ENCODE data around the gene LRMDA. TPM values are rescaled to one million over a fixed set of nuclear protein-coding genes. Genes with fewer than 3 reads are reported as not detected.

LRMDA gene
- total RNA-seq, 1 donor from 2014 or later: not detected

DNA sequence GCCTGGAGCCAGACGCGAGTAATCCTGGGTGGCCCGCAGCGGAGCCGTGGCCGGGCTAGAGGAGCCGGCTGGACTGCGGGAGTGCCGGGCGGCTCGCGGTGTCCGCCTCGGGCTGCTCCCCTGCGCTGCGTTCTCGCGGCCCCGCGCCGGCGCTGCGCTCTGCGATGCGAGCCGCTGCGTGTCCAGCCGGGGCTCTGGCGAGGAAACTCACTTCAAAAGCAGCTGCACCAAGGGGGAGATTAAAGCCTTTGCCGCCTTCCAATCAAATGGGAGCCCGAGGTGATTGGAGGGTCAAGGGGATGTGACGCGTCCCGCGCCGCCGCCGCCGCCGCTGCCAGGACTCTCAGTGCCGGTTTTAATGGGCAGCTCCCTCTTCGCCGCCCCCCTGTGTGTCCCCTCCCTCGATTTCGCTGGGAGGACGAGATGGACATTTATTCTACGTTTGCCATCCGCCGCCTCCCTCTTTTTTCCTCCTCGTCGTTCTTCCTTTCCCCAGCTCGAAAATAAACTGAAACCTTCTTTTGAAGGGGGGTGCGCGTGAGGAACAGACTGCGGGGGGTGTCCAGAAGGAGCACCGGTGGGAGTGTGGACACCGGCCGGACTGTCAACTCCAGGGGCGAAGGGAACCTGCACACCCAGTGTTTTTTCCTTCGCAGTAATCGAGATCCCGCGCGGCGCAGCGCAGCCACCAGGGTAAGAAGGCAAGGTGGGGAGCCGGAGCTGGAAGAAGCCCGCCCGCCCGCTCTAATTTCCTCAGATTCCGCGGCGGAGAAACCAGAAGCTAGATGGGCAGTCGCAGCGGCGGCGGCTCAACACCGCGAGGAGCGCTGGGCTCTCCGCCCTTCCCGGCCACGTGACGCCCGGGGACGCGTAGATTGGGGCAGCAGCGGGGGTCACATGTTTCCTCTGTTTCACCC, 29.6 kb upstream of the LRMDA start, which contains the start of gene ZNF503:
TSS of gene ZNF503 (minus strand) at position 196 of the 917 bp plus-strand sequence. CDS start 345 bp downstream, outside the sequence.
- DNase-seq (ENCODE audit: low read depth): peak; percentile 99

- DNase-seq (ENCODE audit: low read depth): no peak
These were observed 28.8 kb upstream of the LRMDA start for GRCh38 chr10:75402486-75403143.

- DNase-seq (ENCODE audit: low read depth): peak; percentile 28
These were observed 28.1 kb upstream of the LRMDA start for GRCh38 chr10:75403144-75403938.

DNA sequence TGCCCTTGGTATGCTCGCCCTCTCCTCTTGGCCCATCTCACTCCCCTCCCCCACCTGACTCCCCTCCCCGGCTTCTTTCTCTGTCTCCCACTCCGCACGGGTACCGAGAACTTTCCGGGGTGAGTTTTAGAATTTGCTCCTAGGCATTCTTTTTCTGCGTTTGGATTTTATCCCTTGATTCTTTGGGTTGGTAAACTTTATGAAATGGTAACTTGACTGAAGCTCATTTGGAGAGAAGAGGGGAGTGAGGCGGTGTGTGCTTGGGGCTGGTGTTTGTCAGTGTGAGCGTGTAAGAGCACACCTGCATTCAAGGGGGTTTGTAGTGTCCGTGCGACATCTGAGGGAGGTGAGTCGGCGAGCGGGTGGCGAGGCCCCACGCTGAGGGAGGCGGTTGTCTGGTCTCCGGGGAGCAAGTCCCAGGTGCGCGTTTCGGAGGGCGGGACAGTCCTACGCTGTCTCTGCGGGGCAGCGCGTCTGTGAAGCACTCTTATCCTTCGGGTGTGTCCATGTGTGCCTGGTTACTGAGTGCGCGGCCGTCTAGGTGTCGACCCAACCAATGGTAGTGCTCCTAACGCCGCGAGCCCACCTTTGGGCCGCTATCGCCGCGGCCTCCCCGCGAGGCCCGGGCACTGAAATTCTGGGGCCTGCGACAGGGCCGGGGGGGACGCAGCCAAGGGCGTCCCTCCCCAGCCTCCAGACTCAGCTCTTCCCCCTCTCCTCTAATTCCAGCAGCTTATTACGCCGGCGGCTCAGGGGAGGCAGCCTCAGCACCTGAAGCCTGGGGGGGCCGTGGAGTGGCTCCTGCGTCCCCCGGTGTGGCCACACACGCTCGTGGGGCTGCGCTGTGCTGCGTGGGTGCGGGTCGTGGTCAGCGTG, 27.2 kb upstream of the LRMDA start:
- no peak for DNase-seq (ENCODE audit: low read depth)

- no peak for DNase-seq (ENCODE audit: low read depth)
These were observed 26.4 kb upstream of the LRMDA start for GRCh38 chr10:75404815-75405597.

DNA sequence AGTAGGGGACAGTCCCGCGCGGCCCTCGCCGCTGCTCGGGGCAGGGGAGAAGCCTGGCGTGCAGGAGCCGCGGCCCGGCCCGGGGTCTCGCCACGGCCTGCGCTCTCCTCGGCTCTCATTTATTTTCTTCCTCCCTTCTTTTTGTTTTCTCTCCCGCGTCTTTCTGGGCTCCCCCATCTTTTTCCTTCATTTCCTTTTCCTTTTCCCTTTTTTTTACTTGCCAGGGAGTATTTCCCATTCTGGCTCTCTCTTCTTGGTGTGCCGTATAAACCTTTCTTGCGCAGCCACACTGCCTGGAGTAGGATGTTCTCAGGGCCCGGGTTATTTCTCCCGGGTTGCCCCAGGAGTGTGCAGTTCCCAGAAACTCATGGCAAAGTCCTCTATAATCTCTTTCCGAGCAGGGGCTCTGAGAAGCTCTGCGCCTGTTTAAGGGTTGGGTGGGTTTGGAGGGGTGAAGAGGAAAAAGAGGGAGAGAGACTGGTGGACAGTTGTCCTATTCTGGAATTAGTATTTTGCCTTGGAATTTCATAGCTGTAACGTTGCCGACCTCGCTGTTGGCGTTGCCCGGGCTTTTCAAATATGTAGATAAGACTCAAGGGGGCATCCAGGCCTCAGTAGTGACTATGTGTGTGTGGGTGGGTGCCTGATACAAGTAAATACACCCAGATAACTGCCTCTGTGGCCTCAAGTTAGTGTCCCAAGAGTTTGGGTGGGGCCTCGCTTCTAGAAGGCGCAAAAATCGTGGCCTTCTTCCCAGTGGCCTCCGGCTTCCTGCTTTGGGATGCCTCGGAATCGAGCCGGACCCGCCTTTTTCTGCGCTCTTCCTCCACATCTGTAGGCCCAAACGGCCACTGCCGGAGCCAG, 25.6 kb upstream of the LRMDA start:
- DNase-seq (ENCODE audit: low read depth): no peak

- no peak for DNase-seq (ENCODE audit: low read depth)
These were observed 24.8 kb upstream of the LRMDA start for GRCh38 chr10:75406462-75407223.

DNA sequence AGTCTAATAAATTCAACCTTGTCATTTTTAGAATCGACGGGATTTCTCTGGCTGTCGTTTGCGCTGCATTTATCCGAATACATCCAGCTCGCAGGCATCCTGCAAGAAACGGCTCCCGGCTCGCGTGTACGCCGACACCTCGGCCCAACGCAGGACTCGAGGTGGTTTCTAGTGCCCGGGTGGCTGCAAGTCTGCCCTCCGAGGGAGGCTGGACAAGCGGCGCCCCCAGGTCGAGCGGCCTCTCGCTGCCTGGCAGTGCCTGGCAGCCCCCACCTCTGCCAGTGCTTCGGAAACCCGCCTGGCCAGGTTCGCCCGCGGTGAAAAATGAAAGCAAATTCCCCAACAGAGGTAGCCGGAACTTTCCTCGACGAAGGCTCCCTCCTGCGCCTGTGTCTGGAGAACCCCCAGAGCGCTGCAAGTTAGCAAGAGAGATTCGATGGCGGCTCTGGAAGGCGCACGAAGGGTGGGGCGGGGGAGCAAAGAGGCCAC, 24.2 kb upstream of the LRMDA start:
- no peak for DNase-seq (ENCODE audit: low read depth)

DNA sequence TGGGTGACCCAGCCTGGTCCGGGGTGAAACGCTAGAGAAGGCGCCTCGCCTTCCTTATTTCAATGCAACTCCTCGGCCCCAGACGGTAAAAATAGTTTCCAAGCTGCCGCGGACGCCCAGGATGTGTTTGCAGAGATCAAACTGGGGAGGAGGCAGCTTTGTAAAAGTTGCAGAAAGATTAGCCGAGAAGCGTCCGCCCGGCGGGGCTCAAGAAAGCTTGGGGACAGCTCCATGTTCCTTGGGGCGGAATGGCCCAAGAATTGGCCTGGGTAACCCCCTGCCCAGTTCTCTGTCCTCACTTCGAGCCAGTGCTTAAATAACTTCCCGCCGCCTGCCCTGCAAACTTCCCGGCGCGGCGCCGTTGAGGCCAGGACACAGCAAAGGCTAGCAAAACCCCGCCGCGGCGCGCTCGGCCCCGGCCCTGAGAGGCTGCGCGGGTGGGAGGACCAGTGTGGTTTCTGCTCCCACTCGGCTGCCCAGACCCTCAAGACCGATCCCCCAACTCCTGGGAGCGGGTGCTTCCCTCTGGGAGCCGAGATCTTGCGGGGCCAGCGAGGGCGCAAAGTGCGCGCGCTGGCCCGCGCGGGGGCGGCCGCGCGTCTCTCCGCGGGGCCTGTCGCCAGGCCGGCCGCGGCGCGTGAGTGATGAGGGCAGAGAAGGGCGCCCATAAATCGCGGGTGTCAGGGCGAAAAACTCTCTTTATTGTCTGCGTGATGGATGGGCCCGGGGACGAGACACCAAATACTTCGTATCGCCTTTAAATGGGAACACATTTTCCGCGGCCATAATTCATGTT, 23.5 kb upstream of the LRMDA start:
- no peak for DNase-seq (ENCODE audit: low read depth)

GRCh38 chr10:75408509-75408875, 22.9 kb upstream of the LRMDA start:
- DNase-seq (ENCODE audit: low read depth): no peak

- peak; percentile 57 for DNase-seq (ENCODE audit: low read depth)
These were observed 22.2 kb upstream of the LRMDA start for GRCh38 chr10:75408911-75409885.

- DNase-seq (ENCODE audit: low read depth): no peak
These were observed 21.1 kb upstream of the LRMDA start for GRCh38 chr10:75410132-75411005.

- no peak for DNase-seq (ENCODE audit: low read depth)
These were observed 16.9 kb upstream of the LRMDA start for GRCh38 chr10:75414527-75414926.

DNA sequence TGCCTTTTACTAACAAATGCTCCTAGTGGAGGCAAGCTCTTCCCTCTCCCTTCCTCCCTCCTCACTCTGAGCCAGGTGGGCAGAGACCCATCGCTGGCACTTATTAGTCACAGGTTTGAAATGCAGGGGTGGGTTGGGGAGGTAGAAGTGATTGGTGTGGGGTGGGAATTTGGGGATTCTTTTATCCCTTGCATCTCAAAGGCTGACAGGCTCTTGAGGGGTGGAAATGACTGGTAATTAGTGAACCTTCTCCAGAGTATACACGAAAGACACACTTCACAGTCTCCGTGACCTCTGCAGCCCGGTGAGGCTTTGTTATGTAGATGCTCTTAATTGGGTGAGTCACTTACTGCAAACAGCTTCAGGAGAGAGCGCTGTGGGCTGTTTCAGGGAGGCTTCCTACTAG, 13.9 kb upstream of the LRMDA start:
- no peak for DNase-seq (ENCODE audit: low read depth)

- DNase-seq (ENCODE audit: low read depth): no peak
These were observed 13.1 kb upstream of the LRMDA start for GRCh38 chr10:75418293-75418692.
